ENCODE results near the gene CTNNA2.
A peak's percentile ranks its signal among the peaks of the same experiment; 100 is the strongest.

CTNNA2 gene

GRCh38 chr2:79512442-79513401 is at the start of gene CTNNA2:
CTNNA2 (plus strand) TSS chr2:79513051.
- in situ Hi-C loops (cut with MboI; ENCODE audit: low pct_unique_long_range_greater_than_20kb, low sequenced_read_pairs) = no loop called here
- DNase-seq = peak; percentile 37

GRCh38 chr2:79487399-79487798 is 25.5 kb upstream of the CTNNA2 start:
- DNase-seq = no peak
- in situ Hi-C loops (cut with MboI; ENCODE audit: low pct_unique_long_range_greater_than_20kb, low sequenced_read_pairs) = no loop called here

GRCh38 chr2:79511320-79511951 is 1.4 kb upstream of the CTNNA2 start:
- in situ Hi-C loops (cut with MboI; ENCODE audit: low pct_unique_long_range_greater_than_20kb, low sequenced_read_pairs) = no loop called here
- DNase-seq = peak; percentile 68

- in situ Hi-C loops (cut with MboI; ENCODE audit: low pct_unique_long_range_greater_than_20kb, low sequenced_read_pairs) = no loop called here
- peak; percentile 34 for DNase-seq
These were observed 860 bp downstream of the CTNNA2 start for GRCh38 chr2:79513711-79514110.

GRCh38 chr2:79529636-79530035 is 16.8 kb downstream of the CTNNA2 start:
- DNase-seq = no peak
- in situ Hi-C loops (cut with MboI; ENCODE audit: low pct_unique_long_range_greater_than_20kb, low sequenced_read_pairs) = loop anchor here (25.0 kb wide), 1 partner anchor 333 kb away; no protein-coding TSS in a partner anchor

GRCh38 chr2:79530443-79530842 is 17.6 kb downstream of the CTNNA2 start:
- peak; percentile 29 for DNase-seq
- in situ Hi-C loops (cut with MboI; ENCODE audit: low pct_unique_long_range_greater_than_20kb, low sequenced_read_pairs) = loop anchor here (25.0 kb wide), 1 partner anchor 332 kb away; no protein-coding TSS in a partner anchor

- in situ Hi-C loops (cut with MboI; ENCODE audit: low pct_unique_long_range_greater_than_20kb, low sequenced_read_pairs) = loop anchor here (25.0 kb wide), 1 partner anchor 315 kb away; no protein-coding TSS in a partner anchor
- peak; percentile 28 for DNase-seq
These were observed 34.7 kb downstream of the CTNNA2 start for GRCh38 chr2:79547568-79547967.

- no peak for DNase-seq
- in situ Hi-C loops (cut with MboI; ENCODE audit: low pct_unique_long_range_greater_than_20kb, low sequenced_read_pairs) = no loop called here
These were observed 39.8 kb downstream of the CTNNA2 start for GRCh38 chr2:79552653-79553052.

- in situ Hi-C loops (cut with MboI; ENCODE audit: low pct_unique_long_range_greater_than_20kb, low sequenced_read_pairs) = no loop called here
These were observed 42.0 kb downstream of the CTNNA2 start for GRCh38 chr2:79554899-79555298.

GRCh38 chr2:79564065-79564464 is 51.2 kb downstream of the CTNNA2 start:
- no peak for DNase-seq
- in situ Hi-C loops (cut with MboI; ENCODE audit: low pct_unique_long_range_greater_than_20kb, low sequenced_read_pairs) = no loop called here

More at GRCh38 chr2:79554899-79555298, 42.0 kb downstream of the CTNNA2 start:
- no peak for DNase-seq

GRCh38 chr2:79569048-79569447 is 56.2 kb downstream of the CTNNA2 start:
- in situ Hi-C loops (cut with MboI; ENCODE audit: low pct_unique_long_range_greater_than_20kb, low sequenced_read_pairs) = no loop called here
- DNase-seq = no peak

GRCh38 chr2:79573895-79574674 is 61.2 kb downstream of the CTNNA2 start:
- no peak for DNase-seq
- in situ Hi-C loops (cut with MboI; ENCODE audit: low pct_unique_long_range_greater_than_20kb, low sequenced_read_pairs) = no loop called here

GRCh38 chr2:79576451-79576850 is 63.6 kb downstream of the CTNNA2 start:
- in situ Hi-C loops (cut with MboI; ENCODE audit: low pct_unique_long_range_greater_than_20kb, low sequenced_read_pairs) = no loop called here
- no peak for DNase-seq

GRCh38 chr2:79578952-79579351 is 66.1 kb downstream of the CTNNA2 start:
- DNase-seq = no peak
- in situ Hi-C loops (cut with MboI; ENCODE audit: low pct_unique_long_range_greater_than_20kb, low sequenced_read_pairs) = no loop called here

- DNase-seq = no peak
- in situ Hi-C loops (cut with MboI; ENCODE audit: low pct_unique_long_range_greater_than_20kb, low sequenced_read_pairs) = no loop called here
These were observed 67.3 kb downstream of the CTNNA2 start for GRCh38 chr2:79580175-79580574.

GRCh38 chr2:79585701-79586433 is 73.0 kb downstream of the CTNNA2 start:
- DNase-seq = peak; percentile 87
- in situ Hi-C loops (cut with MboI; ENCODE audit: low pct_unique_long_range_greater_than_20kb, low sequenced_read_pairs) = no loop called here

- in situ Hi-C loops (cut with MboI; ENCODE audit: low pct_unique_long_range_greater_than_20kb, low sequenced_read_pairs) = no loop called here
- no peak for DNase-seq
These were observed 78.4 kb downstream of the CTNNA2 start for GRCh38 chr2:79591281-79591680.

GRCh38 chr2:79593237-79593867 is 80.5 kb downstream of the CTNNA2 start:
- in situ Hi-C loops (cut with MboI; ENCODE audit: low pct_unique_long_range_greater_than_20kb, low sequenced_read_pairs) = no loop called here
- DNase-seq = no peak
